SKM-1 (cell line): Measurements from ENCODE around the gene ERRFI1.

Experiments
- DNase-seq: peaks from one replicate; lab custom pipeline; 2025; ENCODE audit not compliant: unreplicated experiment; lab: John Stamatoyannopoulos, UW

Gene ERRFI1

DNA sequence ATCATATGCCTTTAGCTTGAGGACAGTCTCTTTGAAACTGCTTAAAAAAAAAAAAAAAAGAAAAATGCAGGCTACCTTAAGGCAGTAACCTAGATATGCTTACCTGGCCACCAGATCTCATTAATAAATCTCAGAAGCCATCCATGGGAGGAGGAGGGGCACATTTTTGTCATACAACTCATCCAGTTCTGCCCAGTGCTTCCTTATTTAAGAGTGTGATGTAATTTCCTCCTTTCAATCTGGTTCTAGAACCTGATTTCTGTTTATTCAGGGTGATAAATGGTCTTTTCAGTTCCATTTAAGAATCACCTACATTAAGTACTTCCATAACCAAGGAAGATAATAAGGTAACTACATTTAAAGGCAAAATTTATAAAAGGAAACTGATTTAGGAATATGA lies 6.1 kb downstream of the ERRFI1 start:
- DNase-seq, result peak; percentile 55

DNA sequence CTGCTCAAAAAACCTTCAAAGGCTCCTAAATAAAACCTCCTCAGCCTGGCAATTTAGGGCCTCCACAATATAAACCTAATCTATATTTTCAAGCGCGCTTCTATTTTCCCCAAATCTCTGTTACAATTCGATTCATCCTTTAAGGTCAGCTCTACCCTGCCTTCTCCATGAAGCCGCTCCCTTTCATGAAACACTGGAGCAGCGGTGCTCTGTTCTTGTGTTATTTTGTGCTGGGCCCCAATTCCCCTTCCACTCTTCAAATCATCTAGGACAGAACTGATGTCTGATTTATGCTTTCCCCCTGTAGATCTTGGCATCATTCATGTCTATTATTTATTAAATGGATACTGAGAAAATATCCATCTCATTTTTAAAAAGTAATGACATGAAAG lies 6.9 kb downstream of the ERRFI1 start:
- DNase-seq, result no peak

DNA sequence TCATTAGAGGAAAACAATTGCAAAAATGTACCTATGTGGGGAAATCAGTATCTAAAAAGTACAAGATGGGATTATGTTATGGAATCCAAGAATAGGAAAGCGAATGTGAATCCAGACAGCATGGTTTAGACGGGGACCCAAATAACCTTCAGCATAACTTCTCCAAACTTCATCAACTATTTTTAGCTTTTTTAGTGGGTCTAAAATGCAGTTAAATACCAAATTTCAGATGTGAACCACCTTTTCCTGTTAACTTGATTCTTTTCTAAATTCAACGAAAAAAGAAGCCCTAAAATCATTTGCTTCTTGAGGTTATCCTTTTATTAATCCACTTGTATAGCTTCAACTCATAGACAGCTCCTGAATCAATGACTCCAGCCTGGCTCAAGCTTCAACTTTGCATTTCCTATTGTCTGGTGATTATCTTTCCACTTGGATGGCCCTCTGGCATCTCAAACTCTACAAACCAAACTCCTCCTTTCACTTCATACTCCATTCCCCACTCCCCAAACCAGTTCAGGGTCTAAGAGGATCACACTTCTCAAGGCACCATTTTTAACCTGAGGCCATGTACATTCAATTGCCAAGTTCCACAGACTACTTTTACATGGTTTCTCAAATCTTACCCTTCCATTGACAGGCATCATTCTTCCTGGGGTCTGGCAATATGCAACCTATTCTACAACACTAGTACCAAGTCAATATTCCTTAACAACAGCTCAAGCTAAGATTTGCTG lies 7.4 kb downstream of the ERRFI1 start:
- no peak for DNase-seq

DNA sequence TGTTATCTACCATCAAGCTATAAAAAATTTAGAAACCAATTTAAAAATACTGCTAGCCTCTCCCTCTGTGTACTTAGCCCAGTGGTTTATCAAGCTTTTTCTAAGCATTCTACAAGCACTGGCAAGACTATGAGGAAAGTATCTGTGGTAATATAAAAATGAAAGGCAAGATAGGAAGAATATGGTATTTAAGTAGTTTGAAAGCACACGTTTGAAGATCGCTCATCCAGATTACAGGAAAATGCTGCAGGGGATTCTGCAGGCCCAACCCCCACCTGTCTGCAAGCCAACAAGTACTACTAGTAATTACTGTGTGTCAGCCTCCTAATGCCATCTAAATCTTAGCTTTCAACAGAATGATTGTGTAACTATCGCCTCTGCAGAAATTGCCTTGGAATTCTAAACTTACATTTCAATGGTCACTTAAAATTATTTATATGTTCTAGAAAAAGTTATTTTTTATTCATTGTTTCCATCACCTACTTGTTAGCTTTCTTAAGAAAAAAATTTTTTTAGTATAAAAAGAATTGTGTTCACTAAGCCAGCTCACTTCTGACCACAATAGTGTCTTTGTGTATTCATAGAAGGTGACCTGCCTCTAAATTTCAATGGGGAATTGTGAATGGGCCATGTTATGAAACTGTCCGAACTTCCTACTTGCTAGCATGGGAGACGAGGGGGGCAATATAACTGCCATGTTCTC lies 8.5 kb downstream of the ERRFI1 start:
- no peak for DNase-seq

DNA sequence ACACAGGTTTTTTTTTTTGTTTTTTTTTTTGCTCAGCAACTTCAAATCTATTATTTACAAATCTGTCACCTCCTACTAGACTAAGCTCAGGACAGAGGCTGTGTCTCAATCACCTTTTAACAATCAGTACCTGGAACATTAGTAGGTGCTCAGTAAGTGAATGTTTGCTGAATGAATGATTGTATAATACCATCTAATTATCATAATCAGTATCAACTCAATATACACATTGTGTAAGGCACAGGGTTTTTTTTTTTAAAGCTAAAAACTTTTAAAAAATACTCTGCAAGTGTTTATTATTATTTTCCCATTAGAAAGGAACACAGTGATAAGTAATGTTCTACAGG lies 9.2 kb downstream of the ERRFI1 start:
- DNase-seq, result no peak

DNA sequence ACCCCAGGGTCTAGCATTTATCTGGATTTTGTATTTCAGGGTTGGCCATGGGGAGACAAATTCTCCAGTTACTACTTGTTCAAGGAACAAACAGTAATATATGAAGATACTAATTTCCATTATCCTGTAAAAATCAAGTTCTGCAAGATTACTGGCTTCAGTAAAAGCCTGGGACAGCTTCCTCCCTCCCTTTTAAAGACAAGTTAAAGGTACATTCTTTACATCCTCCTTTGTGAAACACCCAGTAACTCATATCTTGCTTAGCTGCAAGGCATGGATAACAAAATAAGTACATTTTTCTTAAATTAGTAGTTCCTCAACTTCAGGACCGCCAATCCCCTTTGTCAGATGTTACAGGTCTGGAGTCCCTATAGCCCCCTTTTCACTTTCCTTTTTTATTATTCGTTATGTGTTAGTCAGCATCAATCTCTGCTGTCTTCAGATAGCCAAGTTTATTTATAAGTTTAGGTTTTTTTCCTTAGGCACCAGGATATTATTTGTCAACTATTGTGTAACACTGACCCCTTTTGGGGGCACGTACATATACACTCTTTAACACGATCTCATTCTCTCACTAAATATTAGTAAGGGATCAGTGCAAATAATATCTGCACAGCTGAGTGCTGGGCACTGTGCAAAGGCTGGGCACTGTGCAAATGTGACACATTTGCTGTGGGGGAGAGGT lies 9.8 kb downstream of the ERRFI1 start:
- DNase-seq, result no peak

DNA sequence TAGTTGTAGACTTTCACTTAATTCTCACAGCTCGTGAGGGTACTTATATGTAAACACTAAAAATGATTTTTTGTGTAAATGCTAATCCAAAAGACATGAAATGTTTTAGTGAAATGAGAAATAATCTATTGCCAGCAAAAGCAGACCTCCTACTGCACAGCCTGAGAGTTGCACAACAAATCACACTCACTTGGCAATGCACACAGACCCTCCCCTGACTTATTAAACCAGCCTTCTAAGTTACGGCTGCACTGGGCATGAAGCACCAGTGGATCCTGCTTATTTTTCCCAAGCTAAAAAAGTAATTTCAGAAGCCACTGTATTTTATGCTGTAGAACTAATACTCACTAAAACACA lies 10.3 kb downstream of the ERRFI1 start:
- DNase-seq, result no peak

DNA sequence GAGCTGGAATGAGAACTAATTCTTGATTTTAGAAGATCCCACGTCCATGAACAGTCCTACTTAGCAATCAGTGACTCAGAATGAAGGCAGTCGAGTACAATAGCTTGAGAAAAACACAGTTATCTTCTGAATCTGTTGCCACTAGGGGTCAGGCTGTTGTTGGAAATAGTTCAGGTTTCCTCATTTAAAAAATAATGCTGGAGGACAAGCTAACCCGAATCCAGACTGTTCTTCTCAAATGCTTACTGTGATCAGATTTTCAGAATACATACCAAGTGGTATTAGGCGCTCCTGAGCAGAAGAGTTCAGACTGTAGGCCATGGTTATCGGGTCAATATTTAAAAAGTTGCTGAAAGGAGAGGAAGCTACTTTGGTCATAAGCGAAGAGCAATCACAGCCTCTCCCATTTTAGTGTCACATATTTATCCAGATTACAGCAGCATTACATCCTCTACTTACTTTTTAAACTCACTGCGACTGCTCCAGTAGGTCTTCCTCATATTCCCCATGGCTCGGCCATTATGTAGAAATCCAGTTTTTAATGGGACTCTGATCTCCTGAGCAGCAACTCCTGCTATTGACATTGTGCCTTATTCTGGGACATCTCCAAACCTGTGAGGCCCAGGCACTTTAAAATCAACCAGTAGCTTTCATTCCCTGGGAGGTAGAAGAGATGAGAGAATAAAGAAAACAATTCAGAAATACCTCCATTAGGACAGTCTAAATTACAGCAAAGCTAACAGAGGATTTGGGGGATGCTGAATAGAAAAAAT lies 10.9 kb downstream of the ERRFI1 start:
- DNase-seq, result peak; percentile 42

DNA sequence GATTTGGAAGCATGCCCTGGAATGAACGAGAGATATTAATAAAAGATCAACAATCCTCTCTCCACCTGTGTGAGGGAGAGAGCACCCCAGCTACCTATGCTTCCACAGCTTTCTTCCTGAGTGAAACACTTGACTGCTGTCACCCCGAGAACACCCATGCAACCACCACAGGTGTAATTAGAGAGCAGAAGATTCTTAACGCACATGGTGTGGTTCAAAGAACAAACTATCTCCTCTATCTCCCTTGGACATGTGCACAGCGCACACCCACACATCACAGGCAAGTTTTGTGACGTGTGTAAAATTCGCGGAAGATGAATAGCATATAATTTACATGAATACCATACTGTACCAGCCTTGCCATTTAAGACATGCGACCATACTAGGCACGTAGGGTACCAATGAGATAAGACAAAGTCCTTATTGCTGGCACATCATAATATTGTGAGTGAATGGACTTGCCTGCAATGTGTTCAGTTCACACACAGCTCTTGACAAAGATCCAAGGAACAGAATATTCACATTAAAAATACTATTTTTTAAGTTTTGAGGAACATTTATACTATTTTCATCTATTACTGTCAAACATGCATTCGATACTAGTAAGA lies 11.6 kb downstream of the ERRFI1 start:
- no peak for DNase-seq

DNA sequence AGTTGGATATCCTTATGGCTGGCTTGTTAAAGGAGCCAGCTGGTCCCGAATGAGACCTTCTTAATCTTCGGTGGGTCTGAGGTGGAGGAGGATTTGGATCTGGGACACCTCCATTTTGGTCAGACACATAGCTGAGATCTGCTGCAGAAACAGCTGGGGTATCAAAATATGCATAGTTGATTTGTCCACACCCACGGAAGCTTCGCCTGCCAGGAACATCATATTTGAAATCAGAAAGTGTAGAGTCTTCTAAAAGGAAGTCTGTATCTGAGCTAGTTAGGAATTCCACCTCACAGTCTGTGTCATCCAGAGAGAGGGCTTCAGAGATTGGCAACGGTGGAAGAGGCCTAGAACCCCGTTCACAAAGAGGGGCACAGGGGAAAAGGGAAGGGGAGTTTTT lies 12.3 kb downstream of the ERRFI1 start:
- no peak for DNase-seq

DNA sequence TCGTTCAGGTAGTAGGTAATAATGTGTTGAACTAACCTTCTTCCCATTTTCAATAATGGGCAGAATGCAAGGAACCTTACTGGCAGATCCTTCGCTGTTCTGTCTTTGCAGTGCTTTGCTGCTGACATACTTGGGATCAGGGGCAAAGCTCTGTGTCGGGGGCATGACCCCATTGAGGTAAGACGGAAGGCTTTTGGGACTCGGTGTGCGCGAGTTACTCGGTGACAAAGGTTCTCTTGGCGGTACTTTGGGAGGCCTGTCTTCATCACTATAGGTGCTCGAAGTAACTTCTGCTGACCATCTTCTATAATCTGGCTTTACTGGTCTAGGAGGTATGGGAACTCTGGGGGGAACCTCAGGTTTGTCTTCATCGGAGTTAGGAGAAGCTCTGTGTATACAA lies 12.7 kb downstream of the ERRFI1 start:
- DNase-seq, result no peak

DNA sequence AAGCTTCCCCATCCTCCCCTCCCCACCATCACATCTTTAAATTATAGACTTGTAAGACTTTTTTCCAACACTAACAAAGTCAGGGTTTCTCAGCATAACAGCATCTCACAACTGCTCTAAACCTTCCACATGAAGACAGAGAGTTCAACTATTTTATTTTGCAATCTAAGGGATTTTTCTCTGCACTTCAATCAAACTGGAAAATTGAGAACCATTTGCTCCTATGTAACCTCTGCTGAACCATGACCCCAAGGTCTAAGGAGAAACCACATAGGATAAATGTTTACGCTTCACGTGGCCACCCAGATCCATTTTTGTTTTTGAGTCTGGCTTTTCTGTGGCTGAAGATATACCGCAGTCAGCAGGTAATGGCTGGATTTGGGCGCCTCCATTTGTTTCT lies 13.2 kb downstream of the ERRFI1 start:
- DNase-seq, result no peak

DNA sequence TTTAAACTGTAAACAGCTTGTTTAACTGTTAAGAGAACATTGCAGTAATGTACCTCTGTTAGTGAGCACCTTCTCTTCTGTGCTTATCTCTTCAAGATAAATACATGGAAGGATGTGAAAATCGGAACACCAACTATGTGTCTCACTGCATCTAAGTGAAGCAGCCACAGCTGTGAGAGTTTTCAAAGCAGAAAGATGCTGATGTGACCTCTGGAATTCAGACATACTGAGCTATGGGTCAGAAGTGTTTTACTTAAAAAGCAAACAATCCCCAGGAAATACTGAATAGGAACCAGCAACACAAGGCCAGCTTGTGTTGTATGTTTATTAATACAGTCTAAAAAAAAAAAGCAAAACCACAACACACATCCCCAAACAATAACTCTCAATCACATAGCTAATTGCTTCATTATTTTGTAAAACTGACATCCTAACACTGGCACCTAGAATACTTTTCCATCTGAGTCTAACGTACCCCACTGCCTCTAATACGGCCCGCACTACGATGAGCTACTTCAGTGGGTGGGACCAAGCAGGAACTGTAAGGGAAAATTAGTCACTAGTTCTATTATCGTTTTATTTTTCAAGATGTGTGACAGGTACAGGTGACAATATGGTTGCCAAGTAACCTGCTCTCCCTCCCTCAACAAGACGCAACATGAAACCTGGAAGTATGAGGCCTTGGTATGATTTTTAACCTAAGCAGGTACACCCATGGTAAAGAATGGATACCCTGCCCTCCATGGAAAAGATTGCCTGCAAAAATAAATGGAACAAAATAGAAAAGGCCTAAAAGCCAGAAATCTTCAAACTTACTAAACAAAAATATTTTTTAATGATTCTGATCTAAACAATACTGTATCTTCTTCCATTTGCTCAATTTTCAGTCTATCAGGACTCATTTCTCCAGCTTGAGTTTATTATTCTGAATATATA lies 13.9 kb downstream of the ERRFI1 start:
- no peak for DNase-seq

DNA sequence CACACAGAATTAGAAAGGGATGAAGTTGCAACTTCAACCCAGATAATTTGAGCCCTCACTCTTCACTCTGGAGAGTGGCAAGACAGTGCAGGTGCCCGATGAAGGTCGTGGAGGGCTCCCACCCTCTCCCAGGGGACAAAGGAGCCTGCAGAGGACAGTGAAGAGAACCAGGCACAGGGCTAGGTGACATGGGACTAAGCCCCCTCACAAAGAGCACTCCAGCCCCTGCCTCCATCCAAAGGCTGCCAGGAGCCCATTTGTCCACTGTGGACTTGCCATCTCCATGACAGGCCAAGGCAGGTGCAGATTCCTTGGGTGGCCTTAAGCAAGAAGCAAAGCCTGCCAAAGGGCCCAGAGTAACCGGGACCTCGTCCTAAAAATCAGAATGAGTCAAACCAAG lies 15.1 kb downstream of the ERRFI1 start:
- no peak for DNase-seq

DNA sequence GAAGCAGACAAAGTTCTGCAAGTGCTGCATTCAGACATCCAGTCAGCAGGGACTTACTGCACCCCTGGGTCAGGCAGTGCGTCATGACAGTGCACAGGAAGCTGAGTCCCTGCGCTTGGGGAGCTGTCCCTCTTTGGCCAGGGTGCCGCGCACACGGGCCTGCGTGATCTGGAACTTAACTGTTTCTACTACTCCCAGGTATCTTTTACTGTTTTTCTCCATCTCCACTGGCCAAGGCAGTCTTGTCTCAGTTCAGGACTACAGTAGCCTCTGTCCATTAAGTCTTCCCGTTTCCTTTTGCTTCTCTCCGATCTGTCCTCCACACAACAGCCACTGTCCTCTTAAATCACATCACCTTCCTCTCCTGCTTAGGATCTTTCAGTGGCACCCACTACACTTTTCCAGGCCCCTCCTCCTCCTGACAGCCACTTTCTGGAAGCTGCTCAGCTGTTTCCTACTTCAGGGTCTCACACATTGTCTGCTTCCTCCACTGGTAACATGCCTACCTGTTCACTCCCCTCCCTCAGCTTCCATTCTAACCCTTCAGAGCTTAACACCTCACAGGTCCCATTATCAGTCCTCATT lies 15.9 kb downstream of the ERRFI1 start:
- DNase-seq, result no peak

DNA sequence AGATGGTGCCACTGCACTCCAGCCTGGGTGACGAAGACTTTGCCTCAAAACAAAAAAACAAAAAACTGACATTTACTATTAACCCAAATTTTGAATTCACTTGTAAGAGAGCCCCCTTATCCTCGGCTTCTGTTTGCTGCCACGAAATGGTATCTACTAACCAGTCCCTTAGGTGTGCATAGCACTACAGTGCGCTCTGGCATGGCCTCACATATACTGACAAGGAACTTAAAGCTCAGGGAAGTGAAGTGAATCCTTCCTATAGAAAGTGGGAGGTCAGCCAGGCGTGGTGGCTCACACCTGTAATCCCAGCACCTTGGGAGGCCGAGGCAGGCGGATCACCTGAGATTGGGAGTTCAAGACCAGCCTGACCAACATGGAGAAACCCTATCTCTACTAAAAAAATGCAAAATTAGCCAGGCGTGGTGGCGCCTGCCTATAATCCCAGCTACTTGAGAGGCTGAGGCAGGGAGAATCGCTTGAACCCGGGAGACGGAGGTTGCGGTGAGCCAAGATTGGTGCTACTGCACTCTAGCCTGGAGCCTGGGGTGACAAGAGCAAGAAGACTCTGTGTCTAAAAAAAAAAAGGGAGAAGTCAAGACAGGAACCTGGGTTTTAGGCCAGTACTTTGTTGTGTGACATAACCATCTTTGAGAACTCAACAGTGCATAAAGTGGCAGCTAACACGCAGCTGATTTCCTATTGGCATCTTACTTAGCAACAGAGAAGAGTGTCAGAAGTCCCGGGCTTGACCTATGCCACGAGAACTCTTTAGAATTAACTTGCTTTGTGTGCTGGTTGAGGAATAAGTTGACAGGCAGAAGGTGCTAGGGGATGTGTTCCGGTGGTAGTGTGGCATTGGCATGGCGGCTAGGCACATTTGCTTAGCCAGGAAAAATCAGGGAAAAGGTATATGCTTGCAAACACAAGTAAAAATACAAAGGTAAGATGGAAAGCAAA lies 16.8 kb downstream of the ERRFI1 start:
- DNase-seq, result no peak

DNA sequence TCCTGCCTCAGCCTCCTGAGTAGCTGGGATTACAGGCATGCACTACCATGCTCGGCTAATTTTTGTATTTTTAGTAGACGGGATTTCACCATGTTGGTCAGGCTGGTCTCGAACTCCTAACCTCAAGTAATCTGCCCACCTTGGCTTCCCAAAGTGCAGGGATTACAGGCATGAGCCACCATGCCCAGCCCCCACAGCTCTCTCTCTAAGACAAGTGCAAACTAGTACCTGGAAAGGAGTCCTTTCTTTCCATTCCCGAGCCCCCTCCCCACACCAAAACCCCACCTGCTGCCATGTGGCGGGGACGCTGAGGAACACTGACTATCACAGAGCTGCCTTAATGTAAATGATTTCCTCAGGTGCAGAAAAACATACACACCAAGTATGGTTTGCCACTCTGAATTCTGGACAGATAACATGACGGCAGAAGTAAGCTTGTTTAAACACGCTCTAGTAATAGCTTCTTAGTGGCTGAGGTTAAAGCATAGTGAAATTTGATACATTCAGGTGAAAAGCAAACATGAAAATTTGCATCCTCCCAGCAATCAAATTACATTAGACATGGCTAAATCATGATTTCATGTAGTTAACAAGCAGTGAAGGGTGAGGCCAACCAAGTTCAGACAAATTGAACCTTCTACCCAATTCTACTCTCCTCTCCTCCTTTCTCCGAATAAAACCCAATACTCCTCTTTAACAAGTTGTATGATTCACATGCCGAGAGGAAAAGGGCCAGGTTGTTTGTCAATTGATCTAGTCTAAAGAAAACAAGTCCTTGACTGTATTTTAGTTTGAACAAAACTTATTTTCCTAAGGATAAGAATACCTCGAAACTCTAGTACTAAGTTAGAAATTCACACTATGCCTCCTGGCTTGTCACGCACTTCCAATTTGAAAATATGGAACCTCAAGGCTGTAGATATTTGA lies 19.8 kb downstream of the ERRFI1 start:
- no peak for DNase-seq
